Gastroesophageal sphincter (tissue), 3 donors: ENCODE results near the gene CNBP.
A peak's percentile ranks its signal among the peaks of the same experiment; 100 is the strongest.

Experiments
- CTCF ChIP-seq, 4 experiments: fragments of 200-600 bp in 2 of 4; fragments of 450-650 bp in 2 of 4; sonication (generic) in 1 of 4; IDR thresholded peaks; one replicate each; pipeline ENCODE4 v1.5.1; 2017 to 2019; ENCODE audit warnings: antibody characterized with exemption in 4 of 4, mild to moderate bottlenecking in 2 of 4, moderate library complexity in 2 of 4
- POLR2A ChIP-seq, 2 donors: fragments of 450-650 bp; IDR thresholded peaks; one replicate each; pipeline ENCODE4 v1.6.1; 2017; ENCODE audit warnings: antibody characterized with exemption in 2 of 2, mild to moderate bottlenecking in 2 of 2, moderate library complexity in 1 of 2
- POLR2AphosphoS5 ChIP-seq: sonication (generic); formaldehyde crosslinking; IDR thresholded peaks from one replicate; pipeline ENCODE4 v1.6.1; 2017; ENCODE audit warnings: antibody characterized with exemption

GRCh38 chr3:129182390-129183185 is 1.1 kb downstream of the CNBP start:
- TF ChIP-seq CTCF (IDR thresholded peaks at IDR 0.05) (no peak), POLR2AphosphoS5 (no peak), POLR2A (IDR thresholded peaks at IDR 0.05) (peak in 1 of 2 donors; percentile 9)
